Liver (tissue), 9 donors: ENCODE results near the gene DISP3. TPM values are rescaled to one million over a fixed set of nuclear protein-coding genes. Genes with fewer than 3 reads are reported as not detected.

Experiments
- DNase-seq: peaks from one replicate; pipeline ENCODE4 v3.0.0-alpha.2; 2017; ENCODE audit warnings: low spot score
- H3K27ac ChIP-seq, 2 donors: one replicate each; pipeline ENCODE4 v1.7.0; 2013; ENCODE audit warnings: inconsistent platforms in 2 of 2, low read length in 2 of 2, control low read depth in 1 of 2, low read depth in 1 of 2, mild to moderate bottlenecking in 1 of 2
- H3K27me3 ChIP-seq, 4 donors: one replicate each; pipeline versions ENCODE4 v1.6.1 to v1.7.0; 2013; ENCODE audit warnings: low read length in 3 of 4, inconsistent platforms in 1 of 4, mild to moderate bottlenecking in 1 of 4, moderate library complexity in 1 of 4; ENCODE audit not compliant: control insufficient read depth in 4 of 4, insufficient read depth in 4 of 4
- H3K36me3 ChIP-seq, 4 donors: one replicate each; pipeline versions ENCODE4 v1.6.1 to v1.7.0; 2013; ENCODE audit warnings: low read length in 3 of 4, mild to moderate bottlenecking in 3 of 4, low read depth in 1 of 4, moderate library complexity in 1 of 4; ENCODE audit not compliant: control insufficient read depth in 4 of 4, insufficient read depth in 3 of 4
- H3K4me1 ChIP-seq, 4 donors: one replicate each; pipeline versions ENCODE4 v1.6.1 to v1.7.0; 2013; ENCODE audit warnings: low read length in 3 of 4, mild to moderate bottlenecking in 3 of 4, moderate library complexity in 1 of 4; ENCODE audit not compliant: control insufficient read depth in 4 of 4, insufficient read depth in 4 of 4
- H3K4me3 ChIP-seq, 3 donors: one replicate each; pipeline versions ENCODE4 v1.6.1 to v1.7.0; 2013; ENCODE audit warnings: low read length in 3 of 3, control low read depth in 1 of 3, low read depth in 1 of 3, mild to moderate bottlenecking in 1 of 3
- H3K9ac ChIP-seq, 2 donors: one replicate each; pipeline ENCODE4 v1.7.0; 2013; ENCODE audit warnings: low read length in 2 of 2, mild to moderate bottlenecking in 2 of 2, moderate library complexity in 2 of 2, control low read depth in 1 of 2, low read depth in 1 of 2
- H3K9me3 ChIP-seq, 4 donors: one replicate each; pipeline versions ENCODE4 v1.6.1 to v1.7.0; 2013; ENCODE audit warnings: low read length in 3 of 4; ENCODE audit not compliant: control insufficient read depth in 4 of 4
- EGR1 ChIP-seq, 2 donors: IDR thresholded peaks; 2 replicates each; pipeline ENCODE4 v1.6.1; 2016 to 2018; ENCODE audit warnings: antibody characterized with exemption in 2 of 2, low read depth in 2 of 2
- FOXA1 ChIP-seq: IDR thresholded peaks from 2 replicates; pipeline ENCODE4 v1.6.1; 2016; ENCODE audit warnings: antibody characterized with exemption
- FOXA2 ChIP-seq: IDR thresholded peaks from 2 replicates; pipeline ENCODE4 v1.6.1; 2016; ENCODE audit warnings: antibody characterized with exemption
- GABPA ChIP-seq, 2 donors: IDR thresholded peaks in 1 of 2; conservative IDR thresholded peaks in 1 of 2; 2 replicates each; pipeline ENCODE4 v1.6.1; 2016; ENCODE audit warnings: antibody characterized with exemption in 2 of 2, mild to moderate bottlenecking in 1 of 2, moderate library complexity in 1 of 2
- HNF4G ChIP-seq: IDR thresholded peaks from 2 replicates; pipeline ENCODE4 v1.6.1; 2016; ENCODE audit warnings: antibody characterized with exemption
- JUND ChIP-seq, 2 donors: IDR thresholded peaks; 2 replicates each; pipeline ENCODE4 v1.6.1; 2016; ENCODE audit warnings: antibody characterized with exemption in 2 of 2
- RAD21 ChIP-seq, 2 donors: IDR thresholded peaks; 2 replicates each; pipeline ENCODE4 v1.6.1; 2016; ENCODE audit warnings: antibody characterized with exemption in 2 of 2, mild to moderate bottlenecking in 2 of 2
- RXRA ChIP-seq, 2 donors: IDR thresholded peaks; 2 replicates each; pipeline ENCODE4 v1.6.1; 2017 to 2018; ENCODE audit warnings: antibody characterized with exemption in 2 of 2, mild to moderate bottlenecking in 1 of 2
- SP1 ChIP-seq: IDR thresholded peaks from 2 replicates; pipeline ENCODE4 v1.6.1; 2018; ENCODE audit warnings: antibody characterized with exemption, mild to moderate bottlenecking
- TAF1 ChIP-seq: conservative IDR thresholded peaks from 2 replicates; pipeline ENCODE4 v1.6.1; 2016; ENCODE audit warnings: antibody characterized with exemption, mild to moderate bottlenecking
- YY1 ChIP-seq: IDR thresholded peaks from 2 replicates; pipeline ENCODE4 v1.6.1; 2016; ENCODE audit warnings: antibody characterized with exemption, mild to moderate bottlenecking
- whole genome bisulfite sequencing: extraction: QIAGEN DNeasy Blood & Tissue Kit; methylation state at CpG from one replicate; pipeline ENCODE4 v1.1.7; 2013; 5-methylcytosine and 5-hydroxymethylcytosine counted together
- polyA plus RNA-seq, 2 donors: library from polyadenylated mRNA; stranded (reverse) in 1 of 2; unstranded in 1 of 2; fragments of 200-250 nt in 1 of 2; fragments of >200 nt in 1 of 2; fragmentation: Nextera tagmentation in 1 of 2; extraction: Ambion mirVana in 1 of 2; gene quantifications; one replicate each; pipeline versions ENCODE4 v1.2.1 to v1.2.3, GENCODE V29; 2013 to 2015
- total RNA-seq, 2 donors: library from RNA; depleted of rRNA; stranded (reverse); fragments of >200 nt; gene quantifications; one replicate each; pipeline ENCODE4 v1.2.3, GENCODE V29; 2014
- TF ChIP-seq, protein P1 (sequence below): fragments of 150-350 bp; IDR thresholded peaks from 2 replicates; pipeline ENCODE4 v1.5.1; 2017; ENCODE audit warnings: improper control_type of control experiment, low read depth, low read length; ENCODE audit not compliant: missing input control
- TF ChIP-seq, protein P2 (sequence below): IDR thresholded peaks from 2 replicates; pipeline ENCODE4 v1.6.1; 2016; ENCODE audit warnings: antibody characterized with exemption
- TF ChIP-seq, protein P3 (sequence below): IDR thresholded peaks from 2 replicates; pipeline ENCODE4 v1.6.1; 2016; ENCODE audit warnings: antibody characterized with exemption, mild to moderate bottlenecking
- TF ChIP-seq, protein P4 (sequence below): IDR thresholded peaks from 2 replicates; pipeline ENCODE4 v1.6.1; 2016; ENCODE audit warnings: antibody characterized with exemption
- donor health status: healthy.
- donor health status: healthy.
- donor health status: healthy.
- donor health status: healthy.
- donor health status: healthy.

Gene DISP3
- total and polyA plus RNA-seq, 4 donors: 0.02 to 0.08 TPM; not detected in 2

DNA sequence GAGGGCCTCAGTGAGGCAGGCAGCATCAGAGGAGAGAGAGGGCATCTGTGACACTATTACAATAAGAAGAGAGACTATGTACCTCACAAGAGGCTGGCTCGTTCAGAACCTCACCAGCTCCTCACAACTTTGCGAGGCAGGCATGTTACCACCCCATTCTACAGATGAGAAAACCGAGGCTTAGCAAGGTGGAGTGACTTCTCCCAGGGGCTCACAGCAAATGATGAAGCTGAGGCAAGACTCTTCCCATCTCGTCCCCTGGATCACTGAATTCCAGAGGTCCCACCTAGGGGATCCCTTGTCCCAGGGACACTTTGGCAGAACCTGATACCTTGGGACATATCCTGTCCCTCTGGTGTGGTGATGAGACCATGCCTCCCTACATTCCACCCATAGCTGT lies 64.4 kb downstream of the DISP3 start:
- TF ChIP-seq, protein P1, sequence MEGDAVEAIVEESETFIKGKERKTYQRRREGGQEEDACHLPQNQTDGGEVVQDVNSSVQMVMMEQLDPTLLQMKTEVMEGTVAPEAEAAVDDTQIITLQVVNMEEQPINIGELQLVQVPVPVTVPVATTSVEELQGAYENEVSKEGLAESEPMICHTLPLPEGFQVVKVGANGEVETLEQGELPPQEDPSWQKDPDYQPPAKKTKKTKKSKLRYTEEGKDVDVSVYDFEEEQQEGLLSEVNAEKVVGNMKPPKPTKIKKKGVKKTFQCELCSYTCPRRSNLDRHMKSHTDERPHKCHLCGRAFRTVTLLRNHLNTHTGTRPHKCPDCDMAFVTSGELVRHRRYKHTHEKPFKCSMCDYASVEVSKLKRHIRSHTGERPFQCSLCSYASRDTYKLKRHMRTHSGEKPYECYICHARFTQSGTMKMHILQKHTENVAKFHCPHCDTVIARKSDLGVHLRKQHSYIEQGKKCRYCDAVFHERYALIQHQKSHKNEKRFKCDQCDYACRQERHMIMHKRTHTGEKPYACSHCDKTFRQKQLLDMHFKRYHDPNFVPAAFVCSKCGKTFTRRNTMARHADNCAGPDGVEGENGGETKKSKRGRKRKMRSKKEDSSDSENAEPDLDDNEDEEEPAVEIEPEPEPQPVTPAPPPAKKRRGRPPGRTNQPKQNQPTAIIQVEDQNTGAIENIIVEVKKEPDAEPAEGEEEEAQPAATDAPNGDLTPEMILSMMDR: no peak
- TF ChIP-seq, protein P2, sequence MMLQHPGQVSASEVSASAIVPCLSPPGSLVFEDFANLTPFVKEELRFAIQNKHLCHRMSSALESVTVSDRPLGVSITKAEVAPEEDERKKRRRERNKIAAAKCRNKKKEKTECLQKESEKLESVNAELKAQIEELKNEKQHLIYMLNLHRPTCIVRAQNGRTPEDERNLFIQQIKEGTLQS: no peak
- TF ChIP-seq JUND (IDR thresholded peaks at IDR 0.05) (no peak), SP1 (no peak), TAF1 (no peak), RAD21 (IDR thresholded peaks at IDR 0.05) (no peak), FOXA1 (no peak), FOXA2 (no peak), HNF4G (no peak), YY1 (no peak), EGR1 (IDR thresholded peaks at IDR 0.05; ENCODE audit: low read depth in 2 of 2) (no peak), RXRA (IDR thresholded peaks at IDR 0.05) (no peak)
- H3K4me3 ChIP-seq: no peak overlapping the region
- 62% methylated on average over 4 of the region's 4 CpGs for WGBS
- no peaks in the 10 kb centered on the region for H3K4me1 ChIP-seq
- no peaks in the 10 kb centered on the region for H3K9me3 ChIP-seq
- no peak overlapping the region for H3K27ac ChIP-seq
- H3K27me3 ChIP-seq: peaks cover 0 to 9% (median 0%) of the 10 kb centered on the region in 4 donors
- no peak for DNase-seq
- H3K9ac ChIP-seq: no peak overlapping the region
- H3K36me3 ChIP-seq: no peaks in the 10 kb centered on the region

DNA sequence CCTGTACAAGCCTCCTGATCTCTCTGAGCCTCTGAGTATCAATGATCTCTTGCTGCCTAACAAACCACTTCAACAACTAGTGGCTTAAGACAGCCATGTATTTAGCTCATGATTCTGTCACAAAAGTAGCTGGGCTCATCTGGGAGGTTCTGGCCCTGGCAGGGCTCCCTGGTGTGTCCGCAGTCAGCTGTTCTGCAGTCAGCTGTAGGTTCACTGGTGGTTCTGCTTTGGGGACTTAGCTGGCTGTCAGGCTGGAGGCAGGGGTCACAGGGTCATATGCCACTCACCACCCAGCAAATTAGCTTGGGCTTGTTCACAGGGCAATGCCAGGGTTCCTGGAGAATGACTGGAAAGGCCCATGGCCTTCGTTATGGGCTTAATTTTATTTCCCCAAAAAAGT lies 64.8 kb downstream of the DISP3 start:
- Histone ChIP-seq H3K4me3 (no peak overlapping the region), H3K27ac (no peak overlapping the region), H3K27me3 (peaks cover 0 to 9% (median 0%) of the 10 kb centered on the region in 4 donors), H3K36me3 (no peaks in the 10 kb centered on the region), H3K9ac (no peak overlapping the region), H3K4me1 (no peaks in the 10 kb centered on the region), H3K9me3 (no peaks in the 10 kb centered on the region)
- no peak for DNase-seq
- no peak for TF ChIP-seq GABPA (IDR thresholded peaks at IDR 0.05 in 1 of 2, conservative IDR thresholded peaks at IDR 0.05 in 1 of 2)
- no peak for TF ChIP-seq FOXA1
- TF ChIP-seq, protein P3, sequence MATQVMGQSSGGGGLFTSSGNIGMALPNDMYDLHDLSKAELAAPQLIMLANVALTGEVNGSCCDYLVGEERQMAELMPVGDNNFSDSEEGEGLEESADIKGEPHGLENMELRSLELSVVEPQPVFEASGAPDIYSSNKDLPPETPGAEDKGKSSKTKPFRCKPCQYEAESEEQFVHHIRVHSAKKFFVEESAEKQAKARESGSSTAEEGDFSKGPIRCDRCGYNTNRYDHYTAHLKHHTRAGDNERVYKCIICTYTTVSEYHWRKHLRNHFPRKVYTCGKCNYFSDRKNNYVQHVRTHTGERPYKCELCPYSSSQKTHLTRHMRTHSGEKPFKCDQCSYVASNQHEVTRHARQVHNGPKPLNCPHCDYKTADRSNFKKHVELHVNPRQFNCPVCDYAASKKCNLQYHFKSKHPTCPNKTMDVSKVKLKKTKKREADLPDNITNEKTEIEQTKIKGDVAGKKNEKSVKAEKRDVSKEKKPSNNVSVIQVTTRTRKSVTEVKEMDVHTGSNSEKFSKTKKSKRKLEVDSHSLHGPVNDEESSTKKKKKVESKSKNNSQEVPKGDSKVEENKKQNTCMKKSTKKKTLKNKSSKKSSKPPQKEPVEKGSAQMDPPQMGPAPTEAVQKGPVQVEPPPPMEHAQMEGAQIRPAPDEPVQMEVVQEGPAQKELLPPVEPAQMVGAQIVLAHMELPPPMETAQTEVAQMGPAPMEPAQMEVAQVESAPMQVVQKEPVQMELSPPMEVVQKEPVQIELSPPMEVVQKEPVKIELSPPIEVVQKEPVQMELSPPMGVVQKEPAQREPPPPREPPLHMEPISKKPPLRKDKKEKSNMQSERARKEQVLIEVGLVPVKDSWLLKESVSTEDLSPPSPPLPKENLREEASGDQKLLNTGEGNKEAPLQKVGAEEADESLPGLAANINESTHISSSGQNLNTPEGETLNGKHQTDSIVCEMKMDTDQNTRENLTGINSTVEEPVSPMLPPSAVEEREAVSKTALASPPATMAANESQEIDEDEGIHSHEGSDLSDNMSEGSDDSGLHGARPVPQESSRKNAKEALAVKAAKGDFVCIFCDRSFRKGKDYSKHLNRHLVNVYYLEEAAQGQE: no peak
- TF ChIP-seq, protein P4, sequence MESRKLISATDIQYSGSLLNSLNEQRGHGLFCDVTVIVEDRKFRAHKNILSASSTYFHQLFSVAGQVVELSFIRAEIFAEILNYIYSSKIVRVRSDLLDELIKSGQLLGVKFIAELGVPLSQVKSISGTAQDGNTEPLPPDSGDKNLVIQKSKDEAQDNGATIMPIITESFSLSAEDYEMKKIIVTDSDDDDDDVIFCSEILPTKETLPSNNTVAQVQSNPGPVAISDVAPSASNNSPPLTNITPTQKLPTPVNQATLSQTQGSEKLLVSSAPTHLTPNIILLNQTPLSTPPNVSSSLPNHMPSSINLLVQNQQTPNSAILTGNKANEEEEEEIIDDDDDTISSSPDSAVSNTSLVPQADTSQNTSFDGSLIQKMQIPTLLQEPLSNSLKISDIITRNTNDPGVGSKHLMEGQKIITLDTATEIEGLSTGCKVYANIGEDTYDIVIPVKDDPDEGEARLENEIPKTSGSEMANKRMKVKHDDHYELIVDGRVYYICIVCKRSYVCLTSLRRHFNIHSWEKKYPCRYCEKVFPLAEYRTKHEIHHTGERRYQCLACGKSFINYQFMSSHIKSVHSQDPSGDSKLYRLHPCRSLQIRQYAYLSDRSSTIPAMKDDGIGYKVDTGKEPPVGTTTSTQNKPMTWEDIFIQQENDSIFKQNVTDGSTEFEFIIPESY: no peak
- TF ChIP-seq TAF1: no peak
- no peak for TF ChIP-seq FOXA2
- no peak for TF ChIP-seq SP1
- WGBS: 84% methylated on average over 2 of the region's 2 CpGs
